Suprapubic skin (tissue), 3 donors: ENCODE data around the gene TIMM23.

ENCODE experiments used
- EP300 ChIP-seq: sonication (generic); formaldehyde crosslinking; IDR thresholded peaks from one replicate; pipeline ENCODE4 v1.6.1; 2017; ENCODE audit warnings: antibody characterized with exemption
- TF ChIP-seq, protein P1 (sequence below), 2 donors: fragments of 200-600 bp in 1 of 2; fragments of 450-650 bp in 1 of 2; sonication (generic) in 1 of 2; IDR thresholded peaks; one replicate each; pipeline ENCODE4 v1.5.1; 2016 to 2019; ENCODE audit warnings: antibody characterized with exemption in 2 of 2, mild to moderate bottlenecking in 1 of 2, moderate library complexity in 1 of 2

DNA sequence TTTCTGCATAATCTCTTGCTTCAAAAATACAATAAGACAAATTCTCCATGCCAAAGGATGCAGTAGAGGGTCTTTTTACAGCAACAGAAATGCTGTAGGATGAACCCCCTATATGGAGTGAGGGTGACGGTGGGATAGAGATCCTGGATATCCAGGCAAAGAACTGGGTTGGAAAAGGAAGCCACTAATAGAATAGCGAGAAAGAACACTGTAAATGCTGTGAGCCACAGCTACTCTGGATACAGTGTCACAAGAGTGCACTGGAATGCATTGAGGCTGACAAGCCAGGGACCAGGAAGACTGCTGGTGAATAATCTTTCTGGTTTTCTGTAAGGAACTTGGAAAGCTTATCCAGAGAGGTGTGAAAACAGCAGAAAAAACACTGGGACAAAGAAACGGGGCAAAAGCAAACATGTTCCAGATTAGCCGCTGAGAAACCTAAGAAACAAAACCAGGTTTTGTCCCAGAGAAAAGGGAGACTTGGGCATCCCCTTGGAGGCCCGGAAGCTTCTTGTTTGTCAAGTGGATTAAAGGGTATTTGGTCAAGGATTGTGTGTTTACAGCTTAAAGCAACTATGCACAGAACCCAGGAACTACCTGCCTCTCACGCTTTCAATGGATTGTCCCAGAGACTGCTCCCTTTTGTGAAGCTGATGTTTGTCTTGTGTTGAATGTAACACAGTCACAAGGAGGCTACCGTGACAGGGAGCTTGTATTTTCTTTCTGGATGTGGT lies 79.9 kb downstream of the TIMM23 start:
- TF ChIP-seq, protein P1, sequence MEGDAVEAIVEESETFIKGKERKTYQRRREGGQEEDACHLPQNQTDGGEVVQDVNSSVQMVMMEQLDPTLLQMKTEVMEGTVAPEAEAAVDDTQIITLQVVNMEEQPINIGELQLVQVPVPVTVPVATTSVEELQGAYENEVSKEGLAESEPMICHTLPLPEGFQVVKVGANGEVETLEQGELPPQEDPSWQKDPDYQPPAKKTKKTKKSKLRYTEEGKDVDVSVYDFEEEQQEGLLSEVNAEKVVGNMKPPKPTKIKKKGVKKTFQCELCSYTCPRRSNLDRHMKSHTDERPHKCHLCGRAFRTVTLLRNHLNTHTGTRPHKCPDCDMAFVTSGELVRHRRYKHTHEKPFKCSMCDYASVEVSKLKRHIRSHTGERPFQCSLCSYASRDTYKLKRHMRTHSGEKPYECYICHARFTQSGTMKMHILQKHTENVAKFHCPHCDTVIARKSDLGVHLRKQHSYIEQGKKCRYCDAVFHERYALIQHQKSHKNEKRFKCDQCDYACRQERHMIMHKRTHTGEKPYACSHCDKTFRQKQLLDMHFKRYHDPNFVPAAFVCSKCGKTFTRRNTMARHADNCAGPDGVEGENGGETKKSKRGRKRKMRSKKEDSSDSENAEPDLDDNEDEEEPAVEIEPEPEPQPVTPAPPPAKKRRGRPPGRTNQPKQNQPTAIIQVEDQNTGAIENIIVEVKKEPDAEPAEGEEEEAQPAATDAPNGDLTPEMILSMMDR (IDR thresholded peaks at IDR 0.05) = no peak
- no peak for TF ChIP-seq EP300
